NCI-H510A (cell line): ENCODE data around the gene SRRT.
"Not testable (repeated sequence)": the region's sequence is repeated elsewhere in the genome, so short reads cannot be mapped to it uniquely, and the experiment has no call there.

Experiments
- DNase-seq: peaks from one replicate; lab custom pipeline; 2025; lab: John Stamatoyannopoulos, UW

Gene SRRT

GRCh38 chr7:100874577-100875355 is at the start of gene SRRT:
TSS of gene SRRT (plus strand) at chr7:100875103. CDS start at chr7:100875591, 488 bp downstream.
- peak; percentile 95 for DNase-seq

DNA sequence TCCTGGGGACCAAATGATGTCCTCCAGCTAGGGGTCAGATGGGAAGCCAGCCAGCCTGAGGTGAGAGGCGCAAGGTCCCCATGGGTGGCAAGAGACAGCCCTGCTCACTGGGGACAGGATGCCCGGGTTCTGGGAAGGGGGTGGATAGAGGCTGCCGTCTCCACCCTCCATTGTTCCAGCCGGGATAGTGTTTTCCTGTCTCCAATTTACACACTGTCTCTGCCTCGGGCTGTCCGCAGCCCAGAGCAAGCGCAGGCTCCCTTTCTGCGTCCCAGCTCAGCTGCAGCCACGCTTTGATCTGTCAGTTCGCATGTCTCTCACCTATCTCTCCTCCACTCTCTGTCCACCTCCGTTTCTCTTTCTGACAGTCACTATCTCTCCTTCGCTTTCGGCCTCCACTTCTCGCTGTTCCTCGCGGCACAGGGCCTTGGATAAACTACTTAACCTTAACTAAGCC is 49.7 kb upstream of the SRRT start:
- no peak for DNase-seq

GRCh38 chr7:100825751-100826513 is 49.0 kb upstream of the SRRT start:
- DNase-seq, result no peak

DNA sequence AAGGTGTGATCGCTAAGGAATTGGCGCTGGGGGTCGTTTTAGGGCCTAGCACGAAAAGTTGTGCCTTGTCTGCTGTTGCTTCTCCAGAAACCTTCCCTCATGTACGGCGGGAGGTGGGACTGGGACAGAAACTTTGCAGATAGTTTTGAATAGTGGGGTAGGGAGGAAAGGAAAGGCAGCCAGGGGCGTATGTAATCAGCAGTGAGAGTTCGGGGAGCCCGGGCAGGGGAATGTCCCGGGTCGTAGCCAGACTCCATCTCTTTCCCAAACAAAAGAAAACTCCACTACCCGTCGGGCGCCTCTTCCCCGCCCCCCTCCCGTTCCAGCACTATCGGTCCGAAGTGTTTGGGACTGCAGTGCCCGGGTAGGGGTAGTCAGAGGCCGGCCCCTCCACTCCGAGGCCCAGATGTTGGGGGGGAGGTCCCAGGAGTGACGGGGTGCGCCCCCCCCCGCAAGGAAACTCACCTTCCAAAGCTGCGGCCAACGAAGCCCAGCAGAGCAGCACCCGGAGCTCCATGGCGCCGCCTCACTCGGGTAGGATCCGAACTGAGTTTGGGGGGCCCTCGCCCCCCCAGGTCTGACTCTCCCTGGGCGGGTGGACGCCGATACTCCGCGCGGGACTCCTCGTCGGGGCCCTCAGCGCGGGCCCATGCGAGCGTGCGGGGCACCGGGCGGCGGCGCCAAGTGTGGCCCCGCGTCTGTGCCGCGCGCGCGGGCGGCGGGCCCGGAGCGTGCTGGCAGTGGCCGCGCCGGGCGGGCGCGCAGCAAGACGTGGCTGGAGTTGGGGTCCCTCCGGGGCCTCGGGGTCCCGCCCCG is 48.2 kb upstream of the SRRT start:
- DNase-seq, result no peak

GRCh38 chr7:100827330-100828226 is 47.3 kb upstream of the SRRT start, which contains the start of gene EPHB4:
TSS of gene EPHB4 (minus strand) at chr7:100827523. CDS start at chr7:100827030, 493 bp downstream.
- no peak for DNase-seq

- DNase-seq, result no peak
Measured at GRCh38 chr7:100829150-100829716, 45.7 kb upstream of the SRRT start.

DNA sequence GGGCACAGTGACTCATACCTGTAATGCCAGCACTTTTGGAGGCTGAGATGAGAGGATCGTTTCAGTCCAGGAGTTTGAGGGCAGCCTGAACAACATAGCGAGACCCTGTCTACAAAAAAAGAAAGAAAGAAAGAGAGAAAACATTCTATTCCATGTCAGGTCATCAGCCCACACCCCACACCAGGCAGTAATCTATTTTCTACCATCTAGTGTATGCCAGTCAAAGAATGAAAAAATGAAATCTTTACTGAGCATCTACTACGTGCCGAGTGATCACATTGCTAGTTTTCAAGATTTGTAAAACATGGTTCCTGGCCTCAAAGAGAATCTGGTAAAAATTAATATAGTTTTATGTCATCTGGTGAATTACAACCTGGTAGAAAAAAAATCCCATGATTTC is 44.5 kb upstream of the SRRT start:
- DNase-seq, result no peak

- DNase-seq, result no peak
Measured at GRCh38 chr7:100832281-100832633, 42.6 kb upstream of the SRRT start.

DNA sequence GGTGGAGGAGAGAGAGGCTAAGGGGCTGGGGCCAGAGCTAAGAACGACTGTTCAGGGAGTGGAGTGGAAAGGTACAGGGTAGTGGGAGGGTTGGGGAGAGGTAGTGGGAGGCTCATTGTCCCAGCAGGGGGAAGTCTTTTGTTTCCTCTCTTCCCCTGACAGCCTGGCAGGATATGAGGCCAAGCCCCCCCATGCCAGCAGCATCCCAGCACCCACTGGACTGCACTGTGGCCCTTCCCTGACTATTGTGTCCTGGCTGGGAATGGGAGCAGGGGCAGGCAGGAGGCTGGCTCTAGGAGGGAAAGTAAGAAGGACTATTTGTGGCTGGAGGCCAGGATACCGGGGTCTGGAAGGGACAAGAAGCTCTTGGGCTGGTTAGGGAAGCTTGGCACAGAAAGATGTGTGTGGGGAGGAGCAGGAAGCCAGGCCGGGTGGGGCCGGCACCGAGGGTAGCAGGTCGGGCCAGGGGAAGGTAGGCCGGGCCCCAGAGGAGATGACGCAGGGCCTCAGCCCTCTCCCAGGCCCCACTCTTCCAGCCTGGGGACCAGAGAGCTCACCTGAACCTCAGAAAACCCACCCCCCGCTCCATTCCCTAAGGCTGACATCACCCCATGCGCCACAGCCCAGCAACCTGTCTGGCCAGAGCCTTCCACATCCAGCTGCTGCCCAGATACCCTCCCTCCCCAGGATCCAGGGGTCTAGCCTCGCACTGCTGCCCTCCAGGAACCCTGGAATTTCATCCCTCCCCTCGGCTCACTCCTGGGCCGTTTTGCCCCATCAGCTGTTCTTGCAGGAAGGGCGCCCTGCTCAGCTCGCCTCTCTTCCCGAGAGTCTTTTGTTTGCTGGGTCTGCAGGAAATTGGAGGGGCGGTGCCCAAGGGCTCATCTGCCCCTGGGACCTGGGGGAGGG is 38.7 kb upstream of the SRRT start:
- DNase-seq, result no peak

GRCh38 chr7:100836812-100837098 is 38.1 kb upstream of the SRRT start:
- no peak for DNase-seq

GRCh38 chr7:100837099-100837836 is 37.6 kb upstream of the SRRT start:
- DNase-seq, result no peak

DNA sequence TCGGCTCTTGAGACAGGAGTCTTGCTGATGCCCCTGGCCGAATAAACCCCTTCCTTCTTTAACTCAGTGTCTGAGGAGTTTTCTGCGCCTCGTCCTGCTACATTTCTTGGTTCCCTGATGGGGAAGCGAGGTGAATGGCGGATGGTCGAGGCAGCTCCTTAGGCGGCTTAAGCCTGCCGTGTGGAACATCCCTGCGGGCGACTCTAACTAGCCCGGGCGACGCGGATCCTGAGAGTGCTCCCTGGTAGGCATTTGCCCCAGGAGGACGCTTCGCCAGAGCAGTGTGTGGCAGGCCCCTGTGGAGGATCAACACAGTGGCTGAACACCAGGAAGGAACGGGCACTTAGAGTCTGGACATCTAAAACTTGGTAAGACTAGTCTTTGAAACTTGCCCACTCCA is 35.5 kb upstream of the SRRT start:
- no peak for DNase-seq

GRCh38 chr7:100840470-100841100 is 34.3 kb upstream of the SRRT start:
- DNase-seq, result no peak

DNA sequence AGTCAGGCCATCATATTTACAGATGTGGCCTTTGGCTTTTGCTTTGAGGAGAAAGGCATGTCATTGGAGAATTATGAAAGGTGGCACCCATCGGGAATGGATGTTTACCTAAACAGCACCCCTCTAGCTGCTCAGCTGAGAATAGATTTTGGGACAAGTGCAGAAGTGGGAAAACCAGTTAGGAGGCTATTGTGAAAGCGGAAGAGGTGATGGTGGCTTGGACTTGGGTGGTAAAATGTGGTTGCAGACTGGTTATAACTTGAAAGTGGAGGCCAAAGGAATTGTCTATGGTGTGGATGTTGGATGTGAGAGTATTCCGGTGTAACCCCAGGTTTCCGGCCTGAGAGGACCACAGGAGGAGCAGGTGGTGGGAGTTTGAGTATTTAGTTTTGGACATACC is 27.5 kb upstream of the SRRT start:
- no peak for DNase-seq

DNA sequence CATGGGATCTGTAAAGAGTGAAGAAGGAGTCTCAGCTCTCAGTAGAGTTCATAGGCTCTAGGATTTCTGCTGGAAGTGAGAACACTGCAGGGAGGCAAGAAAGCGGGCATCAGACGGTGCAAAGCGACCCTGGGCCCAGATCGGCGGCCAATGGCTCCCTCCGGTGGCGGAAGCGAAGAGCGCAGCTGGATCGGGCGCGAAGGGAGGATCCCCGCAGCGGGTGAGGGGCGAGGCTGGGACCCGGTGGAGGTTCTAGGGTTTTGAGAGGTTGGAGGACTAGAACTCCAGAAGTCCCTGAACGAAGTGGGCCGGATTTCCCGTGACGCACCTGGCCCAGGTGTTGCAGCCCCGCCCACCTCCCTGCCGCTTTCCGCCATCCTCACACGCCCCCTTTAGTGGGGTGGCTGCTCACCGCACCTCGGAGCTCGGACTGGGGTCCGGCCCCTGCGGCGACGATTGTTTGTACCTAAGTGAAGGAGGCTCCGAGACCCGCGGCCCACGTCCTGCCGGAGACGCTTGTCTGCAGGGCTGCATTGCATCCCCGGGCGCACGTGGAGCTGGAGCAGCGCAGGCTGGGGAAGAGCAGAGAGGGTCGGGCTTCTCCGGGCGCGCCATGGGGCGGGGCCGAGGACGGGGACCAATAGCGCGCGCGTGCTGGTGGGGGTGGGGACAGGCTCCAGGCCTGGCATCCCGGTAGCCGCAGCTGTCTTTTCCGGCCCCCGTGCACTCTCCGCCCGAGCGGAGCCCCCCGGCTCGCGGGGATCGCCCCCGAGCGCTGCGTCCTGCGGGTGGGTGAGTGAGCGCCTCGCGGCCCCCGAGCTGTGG is 22.6 kb upstream of the SRRT start, which contains the start of gene SLC12A9:
TSS of gene SLC12A9 (plus strand) at position 666 of the 825 bp plus-strand sequence. CDS start 1,485 bp downstream, outside the sequence.
- DNase-seq, result peak; percentile 78

- no peak for DNase-seq
Measured at GRCh38 chr7:100854146-100854895, 20.6 kb upstream of the SRRT start.

DNA sequence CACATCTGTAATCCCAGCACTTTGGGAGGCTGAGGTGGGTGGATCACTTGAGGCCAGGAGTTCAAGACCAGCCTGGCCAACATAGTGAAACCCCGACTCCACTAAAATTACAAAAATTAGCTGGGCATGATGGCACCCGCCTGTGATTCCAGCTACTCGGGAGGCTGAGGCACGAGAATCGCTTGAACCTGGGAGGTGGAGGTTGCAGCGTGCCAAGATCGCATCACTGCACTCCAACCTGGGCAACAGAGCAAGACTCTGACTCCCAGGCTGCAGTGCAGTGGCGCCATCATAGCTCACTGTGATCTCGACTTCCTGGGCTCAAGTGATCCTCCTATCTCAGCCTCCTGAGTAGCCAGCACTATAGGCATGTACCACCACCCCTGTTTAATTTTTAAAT is 20.0 kb upstream of the SRRT start:
- not testable (repeated sequence) for DNase-seq
